ENCODE data around the gene FAM120AOS.
"Not testable (repeated sequence)": the region's sequence is repeated elsewhere in the genome, so short reads cannot be mapped to it uniquely, and the experiment has no call there.

The FAM120AOS gene

DNA sequence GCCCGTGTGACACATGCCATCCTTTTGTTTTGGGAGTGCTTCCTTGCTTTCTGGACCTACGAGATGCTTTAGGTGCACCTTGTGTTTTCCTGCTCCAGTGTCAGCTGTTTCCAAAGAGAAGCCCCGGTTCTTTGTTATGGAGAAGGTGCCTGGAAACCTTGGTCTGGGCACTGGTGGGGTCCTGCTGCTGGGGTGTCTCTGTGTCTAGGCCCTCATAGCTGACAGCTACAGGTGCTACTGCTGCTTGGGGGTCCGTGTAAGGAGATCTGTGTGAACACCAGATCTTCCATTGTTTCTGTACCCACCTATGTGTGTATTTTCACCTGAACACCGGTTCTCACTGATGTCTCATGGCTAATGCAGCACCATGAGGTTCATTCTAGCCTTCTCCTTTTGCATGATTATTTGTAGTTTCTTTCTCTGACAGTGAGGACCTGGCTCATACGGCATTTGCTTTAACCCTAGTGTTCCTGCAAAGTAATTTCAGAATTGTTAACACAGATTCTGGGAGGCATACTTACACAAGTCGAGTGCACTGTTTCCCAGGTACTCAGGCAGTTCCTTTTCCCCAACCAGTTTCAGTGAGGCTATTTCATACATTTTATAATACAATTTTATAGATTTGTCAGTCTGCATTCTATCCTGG is 13.2 kb upstream of the FAM120AOS start:
- no peak for DNase-seq

GRCh38 chr9:93465855-93466254 is 12.5 kb upstream of the FAM120AOS start:
- DNase-seq = peak; percentile 29 to 57 (median 55)

DNA sequence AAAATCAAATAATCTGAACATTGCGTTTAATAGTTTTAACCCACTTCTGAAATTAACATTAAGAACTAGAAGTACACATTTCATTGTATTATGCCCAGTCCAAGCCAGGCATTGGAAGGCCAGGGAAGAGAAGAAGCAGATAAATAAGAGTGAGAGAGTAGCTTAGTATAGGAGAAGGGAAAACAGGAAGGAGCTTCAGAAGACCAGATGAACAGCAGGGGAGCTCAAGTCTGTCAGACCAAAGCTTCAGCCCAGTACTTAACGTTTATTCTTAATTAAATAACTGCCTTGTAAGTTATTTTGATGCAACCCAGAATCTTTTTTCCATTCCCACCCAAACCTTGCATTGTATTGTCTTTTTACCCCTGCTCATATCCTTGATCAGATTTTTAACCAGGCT is 11.5 kb upstream of the FAM120AOS start:
- peak in 1 of 3 donors; percentile 17 for DNase-seq

- DNase-seq = peak; percentile 41 to 64 (median 63)
These were observed 11.0 kb upstream of the FAM120AOS start for GRCh38 chr9:93464395-93464794.

- DNase-seq = no peak
These were observed 10.4 kb upstream of the FAM120AOS start for GRCh38 chr9:93463638-93464248.

- peak; percentile 22 to 50 (median 39) for DNase-seq
These were observed 8.4 kb upstream of the FAM120AOS start for GRCh38 chr9:93461821-93462220.

- DNase-seq = no peak
These were observed 8.0 kb upstream of the FAM120AOS start for GRCh38 chr9:93461414-93461743.

DNA sequence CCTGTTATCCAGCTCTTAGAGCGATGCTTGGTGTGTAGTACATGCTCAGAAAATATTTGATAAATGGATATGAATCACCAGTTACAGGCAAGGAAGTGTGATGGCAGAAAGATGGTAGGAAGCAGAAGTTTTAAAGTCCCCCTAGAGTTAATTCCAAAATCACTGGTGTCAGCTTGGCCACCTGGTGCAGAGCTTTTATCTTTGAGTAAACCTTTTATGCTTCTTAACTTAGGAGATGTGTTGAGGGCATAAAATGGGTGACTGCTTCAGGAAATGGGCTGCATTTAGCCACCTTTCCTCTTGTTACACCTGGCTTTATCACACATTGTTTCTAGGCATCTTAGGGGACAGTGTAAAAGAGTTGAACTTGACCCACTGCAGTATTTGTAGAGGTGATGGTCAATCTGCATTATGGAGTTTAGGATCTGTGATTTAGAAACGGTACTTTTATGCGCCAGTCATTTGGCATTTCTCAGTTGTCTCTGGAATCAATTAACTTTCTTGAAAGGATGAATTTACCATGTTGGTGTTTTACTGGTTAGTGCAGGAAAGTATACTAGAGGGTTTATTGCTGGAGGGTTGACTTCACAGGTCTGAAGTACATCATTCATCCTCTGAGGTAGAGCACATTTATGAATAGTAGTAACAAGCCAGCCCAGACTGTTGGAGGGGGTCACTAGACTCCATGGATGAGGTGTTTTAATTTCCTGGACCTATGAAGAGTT is 7.5 kb upstream of the FAM120AOS start:
- DNase-seq = no peak

GRCh38 chr9:93459432-93459847 is 6.1 kb upstream of the FAM120AOS start:
- no peak for DNase-seq

GRCh38 chr9:93458712-93459111 is 5.3 kb upstream of the FAM120AOS start:
- DNase-seq = peak; percentile 46 to 71 (median 62)

DNA sequence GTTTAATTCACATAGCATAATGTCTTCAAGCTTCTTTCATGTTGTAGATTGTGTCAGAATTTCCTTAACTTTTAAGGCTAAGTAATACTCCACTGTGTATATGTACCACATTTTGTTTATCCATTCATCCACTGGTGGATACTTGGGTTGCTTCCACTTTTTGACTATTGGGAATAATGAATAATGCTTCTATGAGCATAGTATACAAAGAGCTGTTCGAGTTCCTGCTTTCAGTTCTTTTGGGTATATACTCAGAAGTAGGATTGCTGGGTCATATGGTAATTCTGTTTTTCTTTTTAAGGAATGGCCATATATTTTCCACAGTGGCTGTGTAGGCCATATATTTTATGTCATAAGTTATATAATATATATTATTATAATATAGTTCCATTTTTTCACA is 3.6 kb upstream of the FAM120AOS start:
- peak in 2 of 3 donors; percentile 35 to 53 for DNase-seq

DNA sequence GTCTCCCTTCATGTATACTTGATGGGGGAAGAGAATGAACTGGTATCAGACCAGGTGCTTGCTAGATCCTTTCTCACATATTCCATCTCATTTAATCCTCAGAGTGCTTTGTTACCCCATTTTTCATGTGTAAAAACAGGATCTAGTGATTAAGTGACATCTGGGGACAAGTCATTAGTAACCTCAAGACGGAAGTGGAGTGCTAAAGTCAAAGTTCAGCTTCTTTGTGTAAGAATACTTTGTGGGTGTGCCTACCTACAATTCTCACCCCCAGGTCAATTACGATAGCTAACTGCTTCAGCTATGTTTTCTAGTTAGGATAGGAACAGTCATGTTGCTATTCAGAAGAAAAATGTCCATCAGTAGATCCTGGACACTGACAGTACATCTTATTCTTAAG is 3.1 kb upstream of the FAM120AOS start:
- DNase-seq = peak; percentile 48 to 66 (median 54)

DNA sequence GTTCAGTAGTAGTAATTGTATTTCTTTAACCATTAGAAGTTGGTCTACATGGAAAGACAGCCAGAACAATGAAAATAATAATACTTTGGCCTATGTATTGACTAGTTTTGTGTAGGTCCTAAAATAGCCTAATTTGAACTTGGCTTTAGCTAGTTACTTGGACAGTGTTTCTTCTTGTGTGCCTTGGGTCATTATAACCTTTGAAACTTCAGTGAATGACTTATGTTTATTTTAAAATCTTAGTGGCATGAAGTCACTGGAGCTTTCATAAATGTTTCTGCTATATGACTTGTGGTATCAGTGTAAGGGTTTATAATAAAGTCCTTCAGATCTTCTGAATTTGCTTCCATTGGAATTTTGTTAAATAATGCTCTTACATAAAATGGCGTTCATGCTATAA is 2.6 kb upstream of the FAM120AOS start:
- DNase-seq = no peak

DNA sequence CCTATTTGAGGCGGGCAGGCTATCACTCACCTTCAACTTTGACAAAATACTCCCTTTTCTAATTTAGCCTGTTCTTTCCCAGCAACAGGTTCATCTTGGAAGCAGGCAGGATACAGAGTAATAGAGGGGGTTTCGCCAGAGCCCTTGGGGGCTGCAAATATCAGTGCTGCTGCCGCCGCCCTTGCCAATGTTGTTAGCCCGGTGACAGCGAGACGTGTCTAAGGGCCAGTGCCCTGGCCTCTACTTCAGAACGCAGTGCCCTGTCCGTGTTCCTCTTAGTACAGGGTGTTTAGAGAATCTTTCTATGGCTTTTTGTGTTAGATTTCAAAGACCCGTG is 703 bp downstream of the FAM120AOS start:
- DNase-seq = peak in 1 of 3 donors; percentile 57

DNA sequence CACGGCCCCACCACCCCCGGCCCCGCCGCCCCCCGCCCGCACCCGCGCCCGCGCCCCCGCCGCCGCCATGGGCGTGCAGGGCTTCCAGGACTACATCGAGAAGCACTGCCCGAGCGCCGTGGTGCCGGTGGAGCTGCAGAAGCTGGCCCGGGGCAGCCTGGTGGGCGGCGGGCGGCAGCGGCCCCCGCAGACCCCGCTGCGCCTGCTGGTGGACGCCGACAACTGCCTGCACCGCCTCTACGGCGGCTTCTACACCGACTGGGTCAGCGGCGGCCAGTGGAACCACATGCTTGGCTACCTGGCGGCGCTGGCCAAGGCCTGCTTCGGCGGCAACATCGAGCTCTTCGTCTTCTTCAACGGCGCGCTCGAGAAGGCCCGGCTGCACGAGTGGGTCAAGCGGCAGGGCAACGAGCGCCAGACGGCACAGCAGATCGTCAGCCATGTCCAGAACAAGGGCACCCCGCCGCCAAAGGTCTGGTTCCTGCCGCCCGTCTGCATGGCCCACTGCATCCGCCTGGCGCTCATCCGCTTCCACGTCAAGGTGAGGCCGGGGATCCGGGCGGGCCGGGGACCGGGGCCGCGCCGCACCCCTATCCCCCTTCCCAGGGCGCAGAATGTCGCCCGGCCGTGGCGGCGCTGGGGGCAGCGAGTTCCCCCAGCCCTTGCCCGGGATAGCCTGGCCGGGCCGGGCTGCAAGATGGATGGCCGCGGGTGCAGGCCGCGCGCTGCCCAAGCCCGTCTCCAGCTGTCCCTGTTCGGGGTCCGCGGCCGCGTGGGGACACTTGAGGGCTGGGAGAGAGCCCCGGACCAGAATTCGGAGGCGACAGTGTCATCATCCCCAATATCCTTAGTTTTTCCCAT is 1.3 kb downstream of the FAM120AOS start:
- DNase-seq = peak; percentile 44 to 68 (median 56)

DNA sequence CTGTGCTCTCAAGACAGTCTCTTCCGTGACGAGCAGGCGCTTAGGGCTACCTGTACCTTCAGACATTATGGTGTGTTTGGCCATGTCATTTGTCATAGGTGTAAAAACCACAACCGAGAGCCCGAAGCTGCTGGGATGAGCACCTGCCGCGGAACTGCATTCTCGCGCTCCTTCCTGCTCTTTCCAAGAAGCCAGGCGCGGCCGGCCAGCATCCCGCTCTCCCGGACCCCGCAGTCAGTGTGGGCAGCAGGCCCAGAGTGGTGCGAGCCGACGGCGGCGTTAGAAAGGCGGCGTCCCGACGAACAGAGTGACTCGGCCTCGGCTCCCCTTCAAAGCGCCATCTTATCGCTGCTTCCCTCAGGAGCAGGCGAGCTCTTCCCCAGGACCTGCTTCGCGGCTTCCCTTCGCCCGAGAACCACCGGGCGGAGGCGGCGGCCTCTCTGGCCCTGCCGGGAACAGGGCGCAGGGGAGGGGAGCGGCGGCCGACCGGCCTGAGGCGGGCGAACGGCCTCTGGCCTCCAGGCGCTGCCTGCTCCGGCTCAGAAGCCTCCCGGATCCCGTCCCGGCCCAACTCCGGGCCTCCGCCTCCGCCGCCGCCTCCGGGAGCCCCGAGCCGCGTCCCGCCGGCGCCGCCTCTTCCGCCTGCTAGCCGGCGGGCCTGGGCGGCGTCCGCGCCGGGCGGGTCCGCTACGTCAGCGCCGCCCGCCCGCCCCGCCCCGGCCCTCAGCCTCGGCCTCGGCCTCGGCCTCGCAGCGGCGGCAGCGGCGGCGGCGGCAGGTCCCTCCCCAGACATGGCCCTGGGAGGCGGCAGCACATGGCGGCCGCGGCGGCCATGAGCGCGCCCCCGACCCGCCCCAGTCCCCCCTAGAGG is 2.2 kb downstream of the FAM120AOS start, which contains the start of gene FAM120A:
Gene FAM120A, plus strand, starts transcription at position 741 of the 871 bp plus-strand sequence. CDS start 231 bp downstream, outside the sequence.
- DNase-seq = peak; percentile 90 to 97 (median 95)

DNA sequence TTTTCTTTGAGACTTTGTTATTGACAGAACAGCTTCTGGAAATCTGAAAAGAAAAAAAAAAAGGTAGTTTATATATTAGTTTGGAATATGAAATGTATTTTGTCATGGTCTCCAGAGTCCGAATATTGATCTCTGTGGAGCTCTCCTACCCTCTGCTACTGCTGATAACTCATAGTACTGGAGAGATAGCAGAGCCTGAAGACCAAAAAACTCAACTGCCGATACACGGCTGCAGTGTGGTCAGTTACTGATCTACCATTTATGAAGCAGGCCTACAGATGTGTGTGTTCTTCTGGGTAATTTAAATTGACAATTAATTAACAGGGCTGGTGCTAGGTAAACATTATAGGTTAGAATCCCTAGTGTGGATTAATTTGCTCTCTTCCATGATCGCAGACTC is 5.7 kb downstream of the FAM120AOS start:
- DNase-seq = no peak

DNA sequence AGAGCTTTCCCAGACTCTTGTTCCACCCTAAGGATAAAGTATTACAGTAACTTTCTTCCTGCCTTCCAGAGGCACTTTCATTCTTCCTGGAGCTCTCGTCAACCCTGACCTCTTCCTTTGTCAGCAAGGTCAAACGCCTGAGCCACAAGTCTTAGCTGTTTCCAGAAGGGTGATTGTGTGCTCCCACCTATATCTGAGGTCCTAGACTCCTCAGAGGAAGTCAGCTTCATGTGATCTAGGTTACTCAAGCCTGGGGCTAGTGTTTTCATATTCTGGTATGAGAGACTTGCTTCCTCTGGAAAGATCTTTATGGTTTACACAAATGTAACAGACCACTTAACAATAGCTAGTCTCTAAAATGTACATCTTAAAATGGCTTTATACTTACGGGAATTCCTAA is 7.3 kb downstream of the FAM120AOS start:
- no peak for DNase-seq

- DNase-seq = no peak
These were observed 12.3 kb downstream of the FAM120AOS start for GRCh38 chr9:93440896-93441580.

DNA sequence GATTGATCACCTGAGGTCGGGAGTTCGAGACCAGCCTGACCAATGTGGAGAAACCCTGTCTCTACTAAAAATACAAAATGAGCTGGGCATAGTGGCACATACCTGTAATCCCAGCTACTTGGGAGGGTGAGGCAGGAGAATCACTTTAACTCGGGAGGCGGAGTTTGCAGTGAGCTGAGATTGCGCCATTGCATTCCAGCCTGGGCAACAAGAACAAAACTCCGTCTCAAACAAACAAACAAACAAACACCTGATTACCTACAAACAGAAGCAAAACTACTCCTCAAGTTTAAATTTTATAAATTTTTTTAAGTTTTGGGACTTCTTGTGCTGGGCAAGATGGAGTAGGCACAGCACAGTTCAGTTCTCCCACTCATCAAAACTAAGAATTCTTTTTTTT is 14.1 kb downstream of the FAM120AOS start:
- DNase-seq = not testable (repeated sequence)

GRCh38 chr9:93437996-93438395 is 15.4 kb downstream of the FAM120AOS start:
- no peak for DNase-seq
